GM23248 (cell line): Measurements from ENCODE around the gene GPR68. TPM values are rescaled to one million over a fixed set of nuclear protein-coding genes. Genes with fewer than 3 reads are reported as not detected.
A peak's percentile ranks its signal among the peaks of the same experiment; 100 is the strongest.

Source experiments
- DNase-seq: peaks from one replicate; pipeline ENCODE4 v3.0.0-alpha.2; 2015
- H2AFZ ChIP-seq: fragments of 200-600 bp; sonication (generic); 2 replicates; pipeline ENCODE4 v1.6.1; 2016; ENCODE audit warnings: antibody characterized with exemption
- H3F3A ChIP-seq: fragments of 200-600 bp; sonication (generic); 2 replicates; pipeline ENCODE4 v1.6.1; 2016; ENCODE audit warnings: mild to moderate bottlenecking, antibody characterized with exemption, mixed run types; ENCODE audit not compliant: insufficient read depth
- H3K27ac ChIP-seq: fragments of 200-600 bp; sonication (generic); 2 replicates; pipeline ENCODE4 v1.5.1; 2016; ENCODE audit warnings: mild to moderate bottlenecking
- H3K27me3 ChIP-seq: fragments of 200-600 bp; sonication (generic); replicated peaks from 2 replicates; pipeline ENCODE4 v1.6.1; 2016; ENCODE audit warnings: mild to moderate bottlenecking; ENCODE audit not compliant: insufficient read depth
- H3K36me3 ChIP-seq: fragments of 200-600 bp; sonication (generic); 2 replicates; pipeline ENCODE4 v1.6.1; 2016; ENCODE audit warnings: low read depth, mild to moderate bottlenecking
- H3K4me1 ChIP-seq: fragments of 200-600 bp; sonication (generic); 2 replicates; pipeline ENCODE4 v1.6.1; 2016; ENCODE audit warnings: mild to moderate bottlenecking; ENCODE audit not compliant: insufficient read depth
- H3K4me2 ChIP-seq: fragments of 200-600 bp; sonication (generic); one replicate; pipeline ENCODE4 v1.6.1; 2016; ENCODE audit warnings: mild to moderate bottlenecking; ENCODE audit not compliant: unreplicated experiment
- H3K4me3 ChIP-seq: fragments of 200-600 bp; sonication (generic); 2 replicates; pipeline ENCODE4 v1.5.1; 2016; ENCODE audit warnings: mild to moderate bottlenecking
- H3K79me2 ChIP-seq: fragments of 200-600 bp; sonication (generic); 2 replicates; pipeline ENCODE4 v1.6.1; 2016; ENCODE audit warnings: mild to moderate bottlenecking; ENCODE audit not compliant: insufficient read depth
- H3K9ac ChIP-seq: fragments of 200-600 bp; sonication (generic); 2 replicates; pipeline ENCODE4 v1.6.1; 2016; ENCODE audit warnings: mild to moderate bottlenecking
- H3K9me2 ChIP-seq: fragments of 200-600 bp; sonication (generic); 2 replicates; pipeline ENCODE4 v1.6.1; 2016; ENCODE audit warnings: mixed run types, mild to moderate bottlenecking, moderate library complexity; ENCODE audit not compliant: insufficient read depth
- H3K9me3 ChIP-seq: fragments of 200-600 bp; sonication (generic); one replicate; pipeline ENCODE4 v1.6.1; 2017; ENCODE audit warnings: low read depth
- H4K20me1 ChIP-seq: fragments of 200-600 bp; sonication (generic); 2 replicates; pipeline ENCODE4 v1.6.0; 2016; ENCODE audit not compliant: insufficient read depth
- EZH2 ChIP-seq: fragments of 200-600 bp; sonication (generic); IDR thresholded peaks from 2 replicates; pipeline ENCODE4 v1.6.1; 2018; ENCODE audit warnings: antibody characterized with exemption, mild to moderate bottlenecking; ENCODE audit not compliant: insufficient read depth, poor library complexity, severe bottlenecking
- EZH2phosphoT487 ChIP-seq: fragments of 200-600 bp; sonication (generic); IDR thresholded peaks from 2 replicates; pipeline ENCODE4 v1.6.1; 2018; ENCODE audit warnings: antibody characterized with exemption, moderate library complexity, mild to moderate bottlenecking, low read depth; ENCODE audit not compliant: insufficient read depth
- WGBS, 2 experiments: methylation state at CpG; one replicate each; pipeline ENCODE4 v1.1.6; 2015 to 2017; ENCODE audit warnings: low lambda C conversion rate in 2 of 2, low coverage in 1 of 2; ENCODE audit errors: missing lambda C conversion rate in 2 of 2; 5-methylcytosine and 5-hydroxymethylcytosine counted together
- in situ Hi-C: fragments of 300-500 bp; cut with MboI; formaldehyde crosslinking; loops from 2 replicates; pipeline ENCODE4 v1.15.0; 2020
- polyA plus RNA-seq: library from polyadenylated mRNA; unstranded; fragments of >200 nt; fragmentation: Nextera tagmentation; extraction: Ambion mirVana; gene quantifications from 2 replicates; pipeline ENCODE4 v1.2.1, GENCODE V29; 2016
- total RNA-seq: library from RNA; depleted of rRNA; stranded (reverse); fragments of >200 nt; shearing (Covaris generic); gene quantifications from 2 replicates; pipeline ENCODE4 v1.2.3, GENCODE V29; 2014

The GPR68 gene
- total and polyA plus RNA-seq, 2 experiments from 2014 or later: 5.1 to 8.6 TPM

DNA sequence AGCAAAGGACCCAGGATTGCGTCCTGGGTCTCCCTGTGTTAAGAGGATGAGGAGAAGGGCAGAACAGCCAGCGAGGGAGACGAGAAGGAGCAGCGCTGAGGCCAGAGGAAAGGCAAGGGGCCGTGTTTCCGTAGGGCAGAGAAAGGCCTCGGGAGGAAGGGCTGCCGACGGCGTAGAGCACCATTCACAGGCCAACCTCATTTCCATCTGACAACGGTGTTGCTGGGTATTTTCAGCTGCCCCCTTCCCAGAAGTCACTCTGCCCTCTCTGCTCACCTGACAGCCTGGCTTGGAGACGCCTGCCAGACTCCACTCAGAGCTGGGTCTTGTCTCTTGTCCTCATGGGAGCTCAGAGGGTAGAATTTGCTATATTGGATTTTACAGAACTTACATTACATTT is 51.4 kb downstream of the GPR68 start:
- Histone ChIP-seq H3K27me3 (no peaks in the 10 kb centered on the region), H3K4me3 (no peak overlapping the region), H3F3A (no peaks in the 10 kb centered on the region), H3K27ac (no peak overlapping the region), H3K4me1 (no peaks in the 10 kb centered on the region), H3K36me3 (no peaks in the 10 kb centered on the region), H3K9ac (no peak overlapping the region), H3K4me2 (no peak overlapping the region), H2AFZ (no peak overlapping the region), H3K79me2 (no peaks in the 10 kb centered on the region), H3K9me3 (no peaks in the 10 kb centered on the region), H3K9me2 (no peaks in the 10 kb centered on the region), H4K20me1 (no peaks in the 10 kb centered on the region)
- 81 to 95% methylated on average over 10 to 12 of the region's 12 CpGs for WGBS, 2 experiments
- in situ Hi-C loops: no loop called here
- DNase-seq: no peak
- TF ChIP-seq EZH2phosphoT487 (no peak), EZH2 (no peak)

DNA sequence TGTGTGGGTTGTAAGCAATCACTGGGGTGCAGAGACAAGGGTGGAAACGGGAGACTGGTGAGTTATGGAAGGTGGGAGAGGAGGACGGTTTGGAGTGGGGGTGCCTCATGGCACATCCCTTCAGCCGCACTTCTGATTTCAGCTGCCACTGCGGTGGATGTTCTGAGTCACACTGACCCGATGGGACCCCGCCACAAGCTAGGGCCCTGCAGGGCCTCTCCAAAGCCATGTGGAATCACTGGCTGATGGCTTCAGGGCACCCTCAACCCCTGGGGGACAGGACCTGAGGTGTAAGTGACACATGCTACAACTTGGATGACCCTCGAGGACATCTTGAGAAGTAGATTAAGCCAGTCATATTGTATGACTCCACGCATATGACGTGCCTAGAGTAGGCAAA is 53.7 kb downstream of the GPR68 start:
- peaks cover under 1% of the 10 kb centered on the region; the same call in 1 of the 2 replicates for H3F3A ChIP-seq
- in situ Hi-C loops: no loop called here
- H3K27me3 ChIP-seq: no peaks in the 10 kb centered on the region
- no peak overlapping the region for H3K27ac ChIP-seq
- no peaks in the 10 kb centered on the region for H3K36me3 ChIP-seq
- H3K9me3 ChIP-seq: no peaks in the 10 kb centered on the region
- no peak overlapping the region for H3K4me2 ChIP-seq
- H4K20me1 ChIP-seq: no peaks in the 10 kb centered on the region
- WGBS, 2 experiments: 94 to 97% methylated on average over 9 of the region's 9 CpGs
- TF ChIP-seq EZH2 (no peak), EZH2phosphoT487 (no peak)
- DNase-seq: no peak
- H3K9ac ChIP-seq: no peak overlapping the region
- no peaks in the 10 kb centered on the region for H3K9me2 ChIP-seq
- no peak overlapping the region for H3K4me3 ChIP-seq
- no peak overlapping the region for H2AFZ ChIP-seq
- no peaks in the 10 kb centered on the region for H3K79me2 ChIP-seq
- peaks cover 10% of the 10 kb centered on the region for H3K4me1 ChIP-seq

DNA sequence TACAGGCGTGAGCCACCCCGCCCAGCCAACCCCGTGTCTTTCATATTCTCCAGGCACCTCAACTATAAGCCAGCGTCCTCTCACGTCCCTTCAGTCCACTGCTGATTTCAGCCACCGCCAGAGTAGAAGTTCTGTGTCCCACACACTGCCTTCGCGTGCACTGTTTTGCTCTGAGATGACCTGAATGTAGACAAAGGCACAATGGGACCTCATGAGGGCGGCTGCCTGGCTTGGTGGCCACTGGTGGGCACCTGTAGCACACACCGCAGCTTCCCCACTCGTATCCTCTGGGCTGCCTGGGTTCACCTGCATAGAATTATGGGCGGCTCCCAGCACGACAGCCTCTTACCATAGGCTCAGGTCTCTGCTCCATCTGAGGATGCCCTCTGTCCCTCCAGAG is 57.2 kb downstream of the GPR68 start:
- H3K4me3 ChIP-seq: no peak overlapping the region
- no peaks in the 10 kb centered on the region for H3K9me3 ChIP-seq
- H3K4me1 ChIP-seq: peaks cover 17% of the 10 kb centered on the region
- DNase-seq: no peak
- no peak overlapping the region for H3K9ac ChIP-seq
- no peak overlapping the region for H2AFZ ChIP-seq
- H4K20me1 ChIP-seq: no peaks in the 10 kb centered on the region
- TF ChIP-seq EZH2phosphoT487: no peak
- TF ChIP-seq EZH2: no peak
- no peaks in the 10 kb centered on the region for H3K9me2 ChIP-seq
- H3K36me3 ChIP-seq: no peaks in the 10 kb centered on the region
- H3K4me2 ChIP-seq: no peak overlapping the region
- no peaks in the 10 kb centered on the region for H3K79me2 ChIP-seq
- in situ Hi-C loops: no loop called here
- H3F3A ChIP-seq: peaks cover 12% of the 10 kb centered on the region
- H3K27me3 ChIP-seq: no peaks in the 10 kb centered on the region
- WGBS, 2 experiments: 98 to 99% methylated on average over 13 of the region's 13 CpGs
- H3K27ac ChIP-seq: no peak overlapping the region

DNA sequence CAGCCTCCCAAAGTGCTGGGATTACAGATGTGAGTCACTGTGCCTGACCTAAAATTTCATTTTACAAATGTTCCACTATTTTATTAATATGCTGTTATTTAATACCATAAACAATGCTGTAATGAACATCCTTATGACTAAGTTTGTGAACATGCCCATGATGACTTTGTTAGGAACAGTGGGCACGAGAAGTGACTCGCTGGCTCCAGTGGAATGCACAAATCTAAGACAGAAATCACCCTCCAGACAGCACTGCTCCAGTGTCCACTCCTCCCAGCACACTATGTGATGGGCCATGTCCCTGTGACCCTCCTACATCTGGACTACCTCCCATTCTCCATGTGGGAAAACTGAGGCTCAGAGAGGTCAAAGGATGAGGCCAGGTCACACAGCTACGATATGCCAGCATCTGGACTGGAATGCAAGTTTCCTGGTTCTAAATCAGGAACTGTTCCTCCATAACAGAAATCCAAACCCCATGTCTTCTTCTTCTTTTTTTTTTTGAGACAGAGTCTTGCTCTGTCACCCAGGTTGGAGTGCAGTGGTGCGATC is 57.9 kb downstream of the GPR68 start:
- Histone ChIP-seq H3K9ac (no peak overlapping the region), H3K36me3 (no peaks in the 10 kb centered on the region), H2AFZ (no peak overlapping the region), H3K27me3 (no peaks in the 10 kb centered on the region), H3K79me2 (no peaks in the 10 kb centered on the region), H3F3A (peaks cover 12% of the 10 kb centered on the region), H3K9me2 (no peaks in the 10 kb centered on the region), H3K9me3 (no peaks in the 10 kb centered on the region), H3K4me1 (peaks cover 17% of the 10 kb centered on the region), H3K27ac (peak overlapping the region; percentile 18; the same call in 1 of the 2 replicates), H4K20me1 (no peaks in the 10 kb centered on the region), H3K4me3 (no peak overlapping the region), H3K4me2 (no peak overlapping the region)
- DNase-seq: peak; percentile 80
- TF ChIP-seq EZH2 (no peak), EZH2phosphoT487 (no peak)
- in situ Hi-C loops: no loop called here
- WGBS, 2 experiments: 67 to 74% methylated on average over 4 of the region's 4 CpGs
